ENCODE data around the gene AFDN.

AFDN gene

GRCh38 chr6:167781868-167782267 is 44.8 kb upstream of the AFDN start:
- no peak overlapping the region for H3K27ac ChIP-seq
- TF ChIP-seq, protein P1, sequence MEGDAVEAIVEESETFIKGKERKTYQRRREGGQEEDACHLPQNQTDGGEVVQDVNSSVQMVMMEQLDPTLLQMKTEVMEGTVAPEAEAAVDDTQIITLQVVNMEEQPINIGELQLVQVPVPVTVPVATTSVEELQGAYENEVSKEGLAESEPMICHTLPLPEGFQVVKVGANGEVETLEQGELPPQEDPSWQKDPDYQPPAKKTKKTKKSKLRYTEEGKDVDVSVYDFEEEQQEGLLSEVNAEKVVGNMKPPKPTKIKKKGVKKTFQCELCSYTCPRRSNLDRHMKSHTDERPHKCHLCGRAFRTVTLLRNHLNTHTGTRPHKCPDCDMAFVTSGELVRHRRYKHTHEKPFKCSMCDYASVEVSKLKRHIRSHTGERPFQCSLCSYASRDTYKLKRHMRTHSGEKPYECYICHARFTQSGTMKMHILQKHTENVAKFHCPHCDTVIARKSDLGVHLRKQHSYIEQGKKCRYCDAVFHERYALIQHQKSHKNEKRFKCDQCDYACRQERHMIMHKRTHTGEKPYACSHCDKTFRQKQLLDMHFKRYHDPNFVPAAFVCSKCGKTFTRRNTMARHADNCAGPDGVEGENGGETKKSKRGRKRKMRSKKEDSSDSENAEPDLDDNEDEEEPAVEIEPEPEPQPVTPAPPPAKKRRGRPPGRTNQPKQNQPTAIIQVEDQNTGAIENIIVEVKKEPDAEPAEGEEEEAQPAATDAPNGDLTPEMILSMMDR (conservative IDR thresholded peaks at IDR 0.05), result no peak

DNA sequence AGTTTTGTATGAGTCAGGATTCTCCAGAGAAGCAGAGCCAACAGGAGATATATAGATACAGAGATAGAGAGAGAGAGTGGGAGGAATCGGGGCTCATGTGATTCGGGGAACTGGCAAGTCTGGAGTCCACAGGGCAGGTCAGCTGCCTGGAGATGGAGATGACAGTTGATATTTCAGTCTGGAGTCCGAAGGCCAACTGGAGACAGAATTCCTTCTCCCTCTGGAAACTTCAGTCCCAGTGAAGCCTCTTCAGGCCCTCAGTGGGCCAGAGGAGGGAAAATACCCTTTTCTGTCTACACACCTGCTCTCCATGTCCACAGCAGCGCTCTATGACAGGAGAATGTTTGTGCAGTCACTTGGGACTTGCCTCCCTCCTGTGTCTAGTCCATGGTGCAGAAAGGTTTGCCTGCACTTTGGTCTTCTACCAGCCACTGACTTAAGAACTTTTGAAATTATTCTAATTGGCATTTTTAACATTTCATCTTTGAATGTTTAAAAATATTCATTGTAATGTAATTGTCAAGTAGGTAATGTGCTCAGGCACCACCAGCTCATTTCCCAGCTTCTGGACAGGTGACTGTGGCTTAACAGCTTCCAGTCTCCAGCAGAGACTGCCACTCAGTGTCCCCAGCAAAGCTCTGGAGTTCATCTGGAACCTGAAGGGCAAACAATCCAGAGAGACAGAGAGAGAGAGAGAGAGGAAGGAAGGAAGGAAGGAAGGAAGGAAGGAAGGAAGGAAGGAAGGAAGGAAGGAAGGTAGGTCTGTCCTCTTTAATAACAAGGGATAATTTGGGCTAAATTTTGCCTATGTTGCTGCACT is 43.8 kb upstream of the AFDN start:
- TF ChIP-seq, protein P1 (conservative IDR thresholded peaks at IDR 0.05), result no peak
- H3K27ac ChIP-seq, result no peak overlapping the region

DNA sequence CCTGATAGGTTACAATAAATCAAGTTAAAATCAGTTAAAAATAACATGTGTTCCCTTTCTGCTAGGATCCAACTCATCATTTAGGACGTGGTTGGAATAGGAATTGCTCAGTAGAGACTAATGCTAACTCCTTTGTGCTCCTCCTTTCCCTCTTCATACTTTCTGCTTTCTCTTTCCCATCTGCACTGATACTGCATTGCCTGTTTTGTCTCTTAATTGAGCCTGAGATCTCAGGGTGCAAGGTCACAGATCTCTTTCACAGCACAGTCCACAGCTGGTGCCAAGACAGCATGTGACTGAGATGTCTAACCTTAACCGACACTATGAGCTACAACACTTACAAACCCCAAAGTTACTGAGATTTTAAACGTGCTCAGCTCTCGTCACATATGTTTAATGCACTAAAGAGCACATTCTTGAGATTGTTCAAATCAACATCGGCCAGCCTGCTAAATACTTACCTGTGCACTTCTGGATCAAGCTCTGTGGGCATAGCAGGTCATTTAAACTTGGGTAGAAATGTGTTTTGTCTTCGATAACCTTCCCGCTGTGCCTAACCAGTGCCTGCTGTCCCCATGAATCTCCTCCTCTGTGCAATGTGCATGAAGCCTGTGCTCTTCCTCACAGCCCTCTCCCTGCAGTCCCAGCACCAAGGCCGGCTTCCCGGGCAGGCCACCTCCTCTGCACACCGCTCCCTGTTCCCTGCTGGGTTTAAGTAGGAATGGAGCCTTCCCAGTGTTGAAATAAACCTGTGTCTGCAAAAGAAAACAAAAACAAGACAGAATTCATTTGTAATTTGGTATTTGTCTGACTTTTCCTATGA is 39.6 kb upstream of the AFDN start:
- H3K27ac ChIP-seq, result no peak overlapping the region
- TF ChIP-seq, protein P1 (conservative IDR thresholded peaks at IDR 0.05), result no peak

DNA sequence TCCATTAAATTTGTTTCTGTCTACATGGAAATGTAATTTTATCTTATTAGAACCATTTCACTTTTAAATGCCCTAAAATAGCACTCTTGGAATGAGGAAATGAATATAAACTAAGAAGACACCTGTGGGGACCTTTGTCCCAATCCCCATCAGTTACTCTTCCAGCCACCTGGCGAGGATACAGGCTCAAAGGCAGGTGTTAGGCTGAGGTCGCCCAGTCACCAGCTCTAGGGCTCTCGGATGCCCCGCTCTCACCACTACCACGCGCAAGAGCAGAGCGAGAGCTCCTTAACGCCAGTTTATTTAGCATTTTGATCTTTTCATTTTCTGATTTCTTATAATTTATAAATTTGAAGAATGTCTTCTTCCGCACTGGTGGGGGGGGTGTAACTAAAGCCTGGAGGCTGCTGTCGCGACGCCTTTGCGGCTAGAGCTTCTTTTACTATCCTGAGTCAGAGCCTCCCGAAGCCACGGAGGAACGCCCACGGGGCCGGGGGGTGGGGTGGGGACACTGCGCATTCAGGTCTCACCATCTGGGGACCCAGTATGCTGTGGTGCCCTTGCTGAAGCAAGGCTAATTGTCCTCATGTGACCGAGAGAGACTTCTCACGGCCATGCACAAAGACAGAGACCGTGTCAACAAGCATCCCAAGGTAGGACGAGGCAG is 38.7 kb upstream of the AFDN start:
- H3K27ac ChIP-seq, result no peak overlapping the region
- TF ChIP-seq, protein P1 (conservative IDR thresholded peaks at IDR 0.05), result no peak

GRCh38 chr6:167788563-167788903 is 38.2 kb upstream of the AFDN start:
- TF ChIP-seq, protein P1 (conservative IDR thresholded peaks at IDR 0.05), result no peak
- no peak overlapping the region for H3K27ac ChIP-seq

DNA sequence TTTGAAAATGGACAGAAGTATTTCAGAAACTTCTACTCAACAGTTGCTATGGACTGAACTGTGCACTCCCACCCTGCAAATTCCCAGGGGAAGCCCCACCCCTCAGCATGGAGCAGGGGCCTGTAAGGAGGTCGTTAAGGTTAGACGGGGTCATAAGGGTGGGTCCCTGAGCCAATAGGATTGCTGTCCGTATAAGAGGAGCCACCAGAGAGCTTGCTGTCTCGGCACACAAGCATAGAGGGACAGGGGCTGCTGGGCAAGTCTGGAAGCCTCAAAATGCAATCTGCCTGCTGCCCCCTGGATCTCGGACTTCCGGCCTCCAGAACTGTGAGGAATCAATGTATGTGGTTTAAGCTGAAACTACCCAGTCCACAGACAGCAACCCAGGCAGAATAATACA is 37.4 kb upstream of the AFDN start:
- H3K27ac ChIP-seq, result no peak overlapping the region

More for the DNA sequence above, 37.4 kb upstream of the AFDN start:
- TF ChIP-seq, protein P1 (conservative IDR thresholded peaks at IDR 0.05), result no peak
